Epithelial cell of proximal tubule (primary cell): ENCODE results near the gene AMOTL1. TPM values are rescaled to one million over a fixed set of nuclear protein-coding genes. Genes with fewer than 3 reads are reported as not detected.
A peak's percentile ranks its signal among the peaks of the same experiment; 100 is the strongest.

Source experiments
- DNase-seq: peaks from one replicate; pipeline ENCODE4 v3.0.0-alpha.2; 2011; ENCODE audit warnings: low read depth
- H3K4me3 ChIP-seq: 2 replicates; pipeline ENCODE4 v1.5.1; 2011; ENCODE audit warnings: low read depth, mild to moderate bottlenecking, low read length
- total RNA-seq: library from RNA; depleted of rRNA; stranded (reverse); fragments of >200 nt; gene quantifications from 2 replicates; pipeline ENCODE4 v1.2.3, GENCODE V29; 2015
- TF ChIP-seq, protein P1 (sequence below): conservative IDR thresholded peaks from 2 replicates; pipeline ENCODE4 v1.5.1; 2012; ENCODE audit warnings: low read depth, mild to moderate bottlenecking, low read length

The AMOTL1 gene
- total RNA-seq, 1 donor from 2014 or later, result 31.8 TPM

- TF ChIP-seq, protein P1, sequence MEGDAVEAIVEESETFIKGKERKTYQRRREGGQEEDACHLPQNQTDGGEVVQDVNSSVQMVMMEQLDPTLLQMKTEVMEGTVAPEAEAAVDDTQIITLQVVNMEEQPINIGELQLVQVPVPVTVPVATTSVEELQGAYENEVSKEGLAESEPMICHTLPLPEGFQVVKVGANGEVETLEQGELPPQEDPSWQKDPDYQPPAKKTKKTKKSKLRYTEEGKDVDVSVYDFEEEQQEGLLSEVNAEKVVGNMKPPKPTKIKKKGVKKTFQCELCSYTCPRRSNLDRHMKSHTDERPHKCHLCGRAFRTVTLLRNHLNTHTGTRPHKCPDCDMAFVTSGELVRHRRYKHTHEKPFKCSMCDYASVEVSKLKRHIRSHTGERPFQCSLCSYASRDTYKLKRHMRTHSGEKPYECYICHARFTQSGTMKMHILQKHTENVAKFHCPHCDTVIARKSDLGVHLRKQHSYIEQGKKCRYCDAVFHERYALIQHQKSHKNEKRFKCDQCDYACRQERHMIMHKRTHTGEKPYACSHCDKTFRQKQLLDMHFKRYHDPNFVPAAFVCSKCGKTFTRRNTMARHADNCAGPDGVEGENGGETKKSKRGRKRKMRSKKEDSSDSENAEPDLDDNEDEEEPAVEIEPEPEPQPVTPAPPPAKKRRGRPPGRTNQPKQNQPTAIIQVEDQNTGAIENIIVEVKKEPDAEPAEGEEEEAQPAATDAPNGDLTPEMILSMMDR, result peak; percentile 2
- no peak for DNase-seq
- H3K4me3 ChIP-seq, result no peak overlapping the region
These were observed 117.4 kb downstream of the AMOTL1 start for GRCh38 chr11:94885581-94885980.

DNA sequence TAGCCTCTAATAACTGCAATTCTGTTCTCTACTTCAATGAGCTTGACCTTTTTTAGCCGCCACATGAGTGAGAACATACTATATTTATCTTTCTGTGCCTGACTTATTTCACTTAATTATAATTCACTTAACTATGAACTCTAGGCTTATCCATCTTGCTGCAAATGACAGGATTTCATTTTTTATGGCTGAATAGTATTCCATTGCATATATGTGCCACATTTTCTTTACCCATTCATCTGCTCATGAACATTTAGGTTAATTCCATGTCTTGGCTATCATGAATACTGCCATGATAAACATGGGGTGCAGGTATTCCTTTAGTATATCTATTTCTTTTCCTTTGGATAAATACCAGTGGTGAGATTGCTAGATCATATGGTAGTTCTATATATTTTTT lies 120.0 kb downstream of the AMOTL1 start:
- no peak for DNase-seq
- TF ChIP-seq, protein P1, result no peak
- H3K4me3 ChIP-seq, result no peak overlapping the region

DNA sequence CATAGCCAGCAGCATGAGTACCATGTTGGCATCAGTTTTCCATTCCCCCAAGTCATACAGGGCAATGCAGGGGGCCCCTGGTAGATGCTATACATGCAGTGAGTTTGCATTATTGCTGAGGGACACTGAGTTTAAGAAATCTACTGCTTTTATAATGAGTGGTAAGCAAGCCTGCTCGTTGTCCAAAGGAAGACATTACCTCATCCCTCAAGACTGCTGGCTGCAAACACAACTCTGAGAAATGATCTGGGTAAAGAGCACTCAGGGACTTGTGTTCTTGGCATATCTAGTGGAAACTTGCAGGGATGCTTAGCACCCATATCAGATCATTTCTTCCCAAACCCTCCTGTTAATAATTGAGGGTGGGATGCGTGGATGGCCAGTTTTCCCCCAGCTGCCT lies 127.3 kb downstream of the AMOTL1 start:
- TF ChIP-seq, protein P1, result no peak
- peak; percentile 74 for DNase-seq
- no peak overlapping the region for H3K4me3 ChIP-seq

DNA sequence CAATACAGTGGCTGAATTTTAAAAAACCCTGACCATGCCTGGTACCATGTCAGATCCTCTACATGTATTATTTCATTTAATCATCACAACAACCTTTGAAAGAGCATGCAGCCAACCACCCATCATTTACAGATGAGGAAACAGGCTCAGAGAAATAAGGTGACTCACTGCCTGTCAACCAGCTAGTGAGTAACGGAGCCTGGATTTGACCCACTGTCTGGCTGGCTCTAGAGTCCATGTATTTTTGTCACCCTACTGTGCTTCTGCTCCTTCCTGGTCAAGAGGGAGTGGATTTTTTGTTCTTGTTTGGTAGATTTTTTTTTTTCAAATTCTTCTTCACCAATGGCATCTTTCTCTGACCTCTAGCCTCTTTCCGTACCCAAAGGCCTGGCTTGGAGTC lies 127.8 kb downstream of the AMOTL1 start:
- no peak overlapping the region for H3K4me3 ChIP-seq
- TF ChIP-seq, protein P1, result no peak
- peak; percentile 83 for DNase-seq

GRCh38 chr11:94897330-94897768 lies 129.2 kb downstream of the AMOTL1 start:
- no peak for DNase-seq
- TF ChIP-seq, protein P1, result peak; percentile 95
- no peak overlapping the region for H3K4me3 ChIP-seq

DNA sequence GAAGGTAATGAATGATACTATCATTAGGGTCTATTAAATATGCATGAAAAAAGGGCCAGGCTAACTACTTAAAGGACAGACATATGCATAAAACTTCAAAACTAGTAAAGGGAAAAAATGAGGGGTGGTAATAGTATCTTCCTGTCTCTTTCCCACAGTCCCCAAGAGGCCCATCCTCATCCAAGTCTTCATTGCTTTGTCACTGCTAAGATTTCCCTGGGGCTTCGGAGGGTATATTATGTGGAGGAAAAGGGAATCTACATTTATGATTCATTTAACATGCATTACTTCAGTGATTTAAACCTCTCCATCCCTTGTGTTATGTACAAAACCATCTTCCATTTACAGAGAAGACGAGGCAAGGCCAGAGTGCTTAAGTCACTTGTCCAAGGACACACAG lies 139.1 kb downstream of the AMOTL1 start:
- TF ChIP-seq, protein P1, result no peak
- no peak overlapping the region for H3K4me3 ChIP-seq
- DNase-seq, result no peak

- no peak for DNase-seq
- TF ChIP-seq, protein P1, result no peak
- H3K4me3 ChIP-seq, result no peak overlapping the region
These were observed 141.2 kb downstream of the AMOTL1 start for GRCh38 chr11:94909371-94909820.
